ENCODE results near the gene VAMP1. TPM values are rescaled to one million over a fixed set of nuclear protein-coding genes. Genes with fewer than 3 reads are reported as not detected.
"Not testable (repeated sequence)": the region's sequence is repeated elsewhere in the genome, so short reads cannot be mapped to it uniquely, and the experiment has no call there.

Gene VAMP1
- total and polyA plus RNA-seq, 2 donors = 11.5 to 16.7 TPM

GRCh38 chr12:6434205-6435140 lies 36.0 kb downstream of the VAMP1 start:
- WGBS = 72% methylated on average over 17 of the region's 17 CpGs
- no peak overlapping the region for H3K27ac ChIP-seq (ENCODE audit: low read depth)
- H3K4me1 ChIP-seq (ENCODE audit: insufficient read depth) = no peaks in the 10 kb centered on the region
- DNase-seq (ENCODE audit: extremely low spot score) = no peak
- no peak overlapping the region for H3K4me3 ChIP-seq (ENCODE audit: low read depth, low read length)
- no peaks in the 10 kb centered on the region for H3K36me3 ChIP-seq (ENCODE audit: insufficient read depth)

GRCh38 chr12:6432991-6433390 lies 37.5 kb downstream of the VAMP1 start:
- no peak overlapping the region for H3K4me3 ChIP-seq (ENCODE audit: low read depth, low read length)
- H3K36me3 ChIP-seq (ENCODE audit: insufficient read depth) = no peaks in the 10 kb centered on the region
- no peak overlapping the region for H3K27ac ChIP-seq (ENCODE audit: low read depth)
- H3K4me1 ChIP-seq (ENCODE audit: insufficient read depth) = no peaks in the 10 kb centered on the region
- 88% methylated on average over 5 of the region's 5 CpGs for WGBS
- DNase-seq (ENCODE audit: extremely low spot score) = no peak

GRCh38 chr12:6430124-6430989 lies 40.1 kb downstream of the VAMP1 start:
- Histone ChIP-seq H3K4me1 (ENCODE audit: insufficient read depth) (no peaks in the 10 kb centered on the region), H3K36me3 (ENCODE audit: insufficient read depth) (no peaks in the 10 kb centered on the region), H3K4me3 (ENCODE audit: low read depth, low read length) (no peak overlapping the region), H3K27ac (ENCODE audit: low read depth) (peak overlapping the region; percentile 31)
- peak; percentile 68 for DNase-seq (ENCODE audit: extremely low spot score)
- WGBS = 19% methylated on average over 19 of the region's 19 CpGs

GRCh38 chr12:6428326-6428725 lies 42.2 kb downstream of the VAMP1 start:
- Histone ChIP-seq H3K4me1 (ENCODE audit: insufficient read depth) (no peaks in the 10 kb centered on the region), H3K27ac (ENCODE audit: low read depth) (no peak overlapping the region), H3K36me3 (ENCODE audit: insufficient read depth) (no peaks in the 10 kb centered on the region), H3K4me3 (ENCODE audit: low read depth, low read length) (no peak overlapping the region)
- DNase-seq (ENCODE audit: extremely low spot score) = no peak
- 90% methylated on average over 3 of the region's 3 CpGs for WGBS

GRCh38 chr12:6427796-6428195 lies 42.7 kb downstream of the VAMP1 start:
- H3K4me3 ChIP-seq (ENCODE audit: low read depth, low read length); DNase-seq (ENCODE audit: extremely low spot score); H3K36me3 ChIP-seq (ENCODE audit: insufficient read depth); H3K4me1 ChIP-seq (ENCODE audit: insufficient read depth); H3K27ac ChIP-seq (ENCODE audit: low read depth): not testable (repeated sequence)
- WGBS = 91% methylated on average over 10 of the region's 10 CpGs

GRCh38 chr12:6426882-6427671 lies 43.4 kb downstream of the VAMP1 start:
- no peaks in the 10 kb centered on the region for H3K36me3 ChIP-seq (ENCODE audit: insufficient read depth)
- 81% methylated on average over 14 of the region's 14 CpGs for WGBS
- H3K4me1 ChIP-seq (ENCODE audit: insufficient read depth) = no peaks in the 10 kb centered on the region
- H3K4me3 ChIP-seq (ENCODE audit: low read depth, low read length) = no peak overlapping the region
- no peak for DNase-seq (ENCODE audit: extremely low spot score)
- no peak overlapping the region for H3K27ac ChIP-seq (ENCODE audit: low read depth)

GRCh38 chr12:6425590-6426531 lies 44.6 kb downstream of the VAMP1 start:
- Histone ChIP-seq H3K27ac (ENCODE audit: low read depth) (no peak overlapping the region), H3K36me3 (ENCODE audit: insufficient read depth) (no peaks in the 10 kb centered on the region), H3K4me3 (ENCODE audit: low read depth, low read length) (no peak overlapping the region), H3K4me1 (ENCODE audit: insufficient read depth) (no peaks in the 10 kb centered on the region)
- WGBS = 81% methylated on average over 23 of the region's 23 CpGs
- no peak for DNase-seq (ENCODE audit: extremely low spot score)

GRCh38 chr12:6424866-6425265 lies 45.6 kb downstream of the VAMP1 start:
- WGBS = 85% methylated on average over 8 of the region's 8 CpGs

GRCh38 chr12:6424008-6424347 lies 46.5 kb downstream of the VAMP1 start:
- Histone ChIP-seq H3K4me3 (ENCODE audit: low read depth, low read length) (no peak overlapping the region), H3K4me1 (ENCODE audit: insufficient read depth) (no peaks in the 10 kb centered on the region), H3K36me3 (ENCODE audit: insufficient read depth) (no peaks in the 10 kb centered on the region), H3K27ac (ENCODE audit: low read depth) (no peak overlapping the region)
- WGBS = 61% methylated on average over 6 of the region's 6 CpGs
- no peak for DNase-seq (ENCODE audit: extremely low spot score)

More at GRCh38 chr12:6424866-6425265, 45.6 kb downstream of the VAMP1 start:
- H3K36me3 ChIP-seq (ENCODE audit: insufficient read depth) = no peaks in the 10 kb centered on the region
- no peak overlapping the region for H3K4me3 ChIP-seq (ENCODE audit: low read depth, low read length)
- no peaks in the 10 kb centered on the region for H3K4me1 ChIP-seq (ENCODE audit: insufficient read depth)
- DNase-seq (ENCODE audit: extremely low spot score) = no peak
- H3K27ac ChIP-seq (ENCODE audit: low read depth) = no peak overlapping the region

GRCh38 chr12:6423267-6424007 lies 47.0 kb downstream of the VAMP1 start:
- WGBS = 8% methylated on average over 9 of the region's 9 CpGs
- no peaks in the 10 kb centered on the region for H3K36me3 ChIP-seq (ENCODE audit: insufficient read depth)
- no peak overlapping the region for H3K4me3 ChIP-seq (ENCODE audit: low read depth, low read length)
- no peak overlapping the region for H3K27ac ChIP-seq (ENCODE audit: low read depth)
- DNase-seq (ENCODE audit: extremely low spot score) = peak; percentile 60
- no peaks in the 10 kb centered on the region for H3K4me1 ChIP-seq (ENCODE audit: insufficient read depth)

- no peak for DNase-seq (ENCODE audit: extremely low spot score)
- H3K27ac ChIP-seq (ENCODE audit: low read depth) = no peak overlapping the region
- no peaks in the 10 kb centered on the region for H3K4me1 ChIP-seq (ENCODE audit: insufficient read depth)
- H3K4me3 ChIP-seq (ENCODE audit: low read depth, low read length) = no peak overlapping the region
- WGBS = 47% methylated on average over 4 of the region's 4 CpGs
- H3K36me3 ChIP-seq (ENCODE audit: insufficient read depth) = no peaks in the 10 kb centered on the region
Observed at GRCh38 chr12:6420364-6420763, 50.1 kb downstream of the VAMP1 start.

- Histone ChIP-seq H3K4me1 (ENCODE audit: insufficient read depth) (no peaks in the 10 kb centered on the region), H3K4me3 (ENCODE audit: low read depth, low read length) (no peak overlapping the region), H3K27ac (ENCODE audit: low read depth) (no peak overlapping the region), H3K36me3 (ENCODE audit: insufficient read depth) (no peaks in the 10 kb centered on the region)
- no peak for DNase-seq (ENCODE audit: extremely low spot score)
- WGBS = 79% methylated on average over 6 of the region's 6 CpGs
Observed at GRCh38 chr12:6418796-6419195, 51.7 kb downstream of the VAMP1 start.
